Renal cortex interstitium (tissue), 11 donors: ENCODE results near the gene TNS3. TPM values are rescaled to one million over a fixed set of nuclear protein-coding genes. Genes with fewer than 3 reads are reported as not detected.
"Not testable (repeated sequence)": the region's sequence is repeated elsewhere in the genome, so short reads cannot be mapped to it uniquely, and the experiment has no call there.

Experiments
- DNase-seq, 11 donors: peaks; one replicate each; pipeline ENCODE4 v3.0.0-alpha.2; 2013; ENCODE audit warnings: low read depth in 9 of 11, low spot score in 4 of 11; ENCODE audit errors: extremely low read depth in 1 of 11
- polyA plus RNA-seq, 3 donors: library from polyadenylated mRNA; unstranded; fragments of 120-200 nt; gene quantifications; one replicate each; pipeline ENCODE4 v1.2.1, GENCODE V29; 2013; ENCODE audit not compliant: insufficient read length in 3 of 3

TNS3 gene
- polyA plus RNA-seq, 3 donors, result 88.3 to 97.2 (median 88.6) TPM

- no peak for DNase-seq
These were observed 129.6 kb downstream of the TNS3 start for GRCh38 chr7:47452295-47452694.

GRCh38 chr7:47451851-47452205 is 130.1 kb downstream of the TNS3 start:
- DNase-seq, result no peak

GRCh38 chr7:47449810-47450590 is 131.9 kb downstream of the TNS3 start:
- DNase-seq, result no peak

GRCh38 chr7:47448971-47449370 is 132.9 kb downstream of the TNS3 start:
- DNase-seq, result no peak

GRCh38 chr7:47447621-47448349 is 134.1 kb downstream of the TNS3 start:
- DNase-seq, result no peak

GRCh38 chr7:47446871-47447466 is 134.9 kb downstream of the TNS3 start:
- no peak for DNase-seq

GRCh38 chr7:47444376-47445098 is 137.4 kb downstream of the TNS3 start:
- no peak for DNase-seq

GRCh38 chr7:47443049-47443448 is 138.9 kb downstream of the TNS3 start:
- DNase-seq, result no peak

GRCh38 chr7:47442605-47442865 is 139.4 kb downstream of the TNS3 start:
- DNase-seq, result no peak

- DNase-seq, result no peak
These were observed 139.9 kb downstream of the TNS3 start for GRCh38 chr7:47441796-47442604.

- not testable (repeated sequence) for DNase-seq
These were observed 140.9 kb downstream of the TNS3 start for GRCh38 chr7:47441048-47441447.

- DNase-seq, result no peak
These were observed 141.6 kb downstream of the TNS3 start for GRCh38 chr7:47440320-47440719.

GRCh38 chr7:47439181-47439667 is 142.7 kb downstream of the TNS3 start:
- DNase-seq, result no peak

GRCh38 chr7:47438411-47439029 is 143.4 kb downstream of the TNS3 start:
- DNase-seq, result no peak

GRCh38 chr7:47435889-47436312 is 146.0 kb downstream of the TNS3 start:
- peak; percentile 37 to 71 (median 50) for DNase-seq

- DNase-seq, result no peak
These were observed 148.4 kb downstream of the TNS3 start for GRCh38 chr7:47433564-47433895.

GRCh38 chr7:47432671-47433563 is 149.0 kb downstream of the TNS3 start:
- no peak for DNase-seq

GRCh38 chr7:47430422-47430821 is 151.5 kb downstream of the TNS3 start:
- DNase-seq, result no peak
